Measurements from ENCODE around the gene TNF. TPM values are rescaled to one million over a fixed set of nuclear protein-coding genes. Genes with fewer than 3 reads are reported as not detected.

TNF gene
- total and polyA plus RNA-seq, 10 donors, result 5.5 to 18.3 (median 12.5) TPM

DNA sequence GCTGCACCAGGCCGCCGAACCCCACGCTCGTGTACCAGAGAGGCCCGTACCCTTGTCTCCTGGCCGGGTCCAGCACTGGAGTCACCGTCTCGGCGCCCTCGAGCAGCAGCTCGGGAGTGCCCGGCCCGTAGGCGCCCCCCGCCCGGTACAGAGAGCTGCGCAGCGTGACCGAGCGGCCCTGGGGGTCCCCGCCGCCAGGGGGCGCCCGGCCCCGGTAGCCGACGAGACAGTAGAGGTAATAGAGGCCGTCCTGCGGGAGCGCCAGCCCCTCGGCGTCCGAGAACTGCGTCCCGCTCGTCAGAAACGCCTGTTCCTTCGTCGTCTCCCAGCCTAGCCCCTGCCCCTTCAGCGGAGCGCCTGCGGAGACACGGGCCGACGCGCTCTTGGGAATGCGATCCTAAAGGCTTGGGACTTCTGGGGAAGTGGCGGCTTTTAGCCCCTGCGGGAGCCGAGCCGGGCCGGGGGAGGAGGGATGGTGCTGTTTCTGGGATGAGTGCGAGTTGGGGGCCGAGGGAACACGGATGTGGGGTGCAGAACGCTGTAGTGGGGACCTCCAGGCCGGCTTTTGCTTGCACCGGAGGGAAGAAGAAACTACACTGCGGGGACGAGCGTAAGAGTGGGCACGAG, 5.6 kb downstream of the TNF start:
- Histone ChIP-seq H3K27me3 (replicated peaks in 1 of 7) (no peaks in the 10 kb centered on the region), H3K36me3 (peaks cover 0 to 22% (median 1%) of the 10 kb centered on the region in 6 donors), H3K9me3 (no peaks in the 10 kb centered on the region), H3K4me1 (peaks cover 56 to 94% (median 91%) of the 10 kb centered on the region in 6 donors), H3K27ac (peak overlapping the region; percentile 66 to 98 (median 96)), H3K4me3 (peak overlapping the region; percentile 61 to 97 (median 82))
- 0 to 1% (median 0%) methylated on average over 30 to 62 of the region's 62 CpGs for WGBS, 5 donors
- intact Hi-C loops (cut with DNase I; ENCODE audit: low total_unique reads), result no loop called here
- peak; percentile 99 for DNase-seq
- TF ChIP-seq, protein P1, sequence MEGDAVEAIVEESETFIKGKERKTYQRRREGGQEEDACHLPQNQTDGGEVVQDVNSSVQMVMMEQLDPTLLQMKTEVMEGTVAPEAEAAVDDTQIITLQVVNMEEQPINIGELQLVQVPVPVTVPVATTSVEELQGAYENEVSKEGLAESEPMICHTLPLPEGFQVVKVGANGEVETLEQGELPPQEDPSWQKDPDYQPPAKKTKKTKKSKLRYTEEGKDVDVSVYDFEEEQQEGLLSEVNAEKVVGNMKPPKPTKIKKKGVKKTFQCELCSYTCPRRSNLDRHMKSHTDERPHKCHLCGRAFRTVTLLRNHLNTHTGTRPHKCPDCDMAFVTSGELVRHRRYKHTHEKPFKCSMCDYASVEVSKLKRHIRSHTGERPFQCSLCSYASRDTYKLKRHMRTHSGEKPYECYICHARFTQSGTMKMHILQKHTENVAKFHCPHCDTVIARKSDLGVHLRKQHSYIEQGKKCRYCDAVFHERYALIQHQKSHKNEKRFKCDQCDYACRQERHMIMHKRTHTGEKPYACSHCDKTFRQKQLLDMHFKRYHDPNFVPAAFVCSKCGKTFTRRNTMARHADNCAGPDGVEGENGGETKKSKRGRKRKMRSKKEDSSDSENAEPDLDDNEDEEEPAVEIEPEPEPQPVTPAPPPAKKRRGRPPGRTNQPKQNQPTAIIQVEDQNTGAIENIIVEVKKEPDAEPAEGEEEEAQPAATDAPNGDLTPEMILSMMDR (IDR thresholded peaks at IDR 0.05 in 8 of 11, conservative IDR thresholded peaks at IDR 0.05 in 3 of 11), result peak; percentile 92 to 100 (median 98)
- TF ChIP-seq POLR2AphosphoS5 (IDR thresholded peaks at IDR 0.05) (peak; percentile 85 to 94 (median 93)), POLR2A (IDR thresholded peaks at IDR 0.05) (peak; percentile 29 to 43 (median 38))

DNA sequence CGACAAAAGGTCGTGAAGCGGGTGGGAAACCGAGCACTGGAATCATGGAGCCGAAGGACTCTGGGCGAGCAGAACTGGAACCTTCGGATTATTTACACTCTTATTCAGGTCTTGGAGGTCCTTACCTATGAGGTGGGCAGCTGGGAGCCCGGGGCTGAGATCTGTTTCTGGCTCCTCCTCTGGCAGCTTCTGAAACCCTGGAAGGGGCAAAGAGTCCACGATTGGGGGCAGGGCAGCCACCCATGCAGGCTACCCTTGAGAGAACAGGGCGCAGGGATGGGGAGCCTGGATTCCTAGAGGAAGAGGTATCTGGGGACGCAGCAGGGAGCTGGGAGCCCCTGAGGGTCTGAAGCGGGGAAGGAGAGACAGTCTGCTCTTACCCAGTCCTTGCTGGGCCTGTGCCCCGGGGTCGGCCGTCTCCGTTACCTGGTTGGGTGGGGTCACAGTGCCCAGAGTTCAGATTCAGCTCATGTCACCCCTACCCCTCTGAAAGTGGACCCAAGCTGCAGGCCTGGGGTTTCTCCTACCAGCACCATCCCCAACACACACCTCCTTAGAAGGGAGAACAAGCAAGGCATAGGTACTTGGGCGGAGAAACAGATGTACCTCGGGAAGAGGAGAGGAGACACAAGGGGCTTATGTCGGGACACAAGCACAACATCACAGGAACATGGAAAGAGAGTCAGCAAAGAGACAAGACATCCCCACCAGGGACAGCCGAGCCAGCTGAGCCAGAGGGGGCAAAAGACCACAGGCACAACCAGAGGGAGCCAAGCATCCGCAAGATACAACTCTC, 6.3 kb downstream of the TNF start:
- Histone ChIP-seq H3K27ac (peak overlapping the region; percentile 66 to 98 (median 96)), H3K36me3 (peaks cover 0 to 21% (median 1%) of the 10 kb centered on the region in 6 donors), H3K9me3 (no peaks in the 10 kb centered on the region), H3K4me1 (peaks cover 62 to 94% (median 92%) of the 10 kb centered on the region in 6 donors), H3K4me3 (peak overlapping the region; percentile 61 to 97 (median 82)), H3K27me3 (replicated peaks in 1 of 7) (no peaks in the 10 kb centered on the region)
- WGBS, 5 donors, result 5 to 11% (median 7%) methylated on average over 18 to 21 of the region's 21 CpGs
- TF ChIP-seq, protein P1 (IDR thresholded peaks at IDR 0.05 in 8 of 11, conservative IDR thresholded peaks at IDR 0.05 in 3 of 11), result no peak
- TF ChIP-seq POLR2AphosphoS5 (IDR thresholded peaks at IDR 0.05) (no peak), POLR2A (IDR thresholded peaks at IDR 0.05) (no peak)
- peak; percentile 85 for DNase-seq
- intact Hi-C loops (cut with DNase I; ENCODE audit: low total_unique reads), result no loop called here

DNA sequence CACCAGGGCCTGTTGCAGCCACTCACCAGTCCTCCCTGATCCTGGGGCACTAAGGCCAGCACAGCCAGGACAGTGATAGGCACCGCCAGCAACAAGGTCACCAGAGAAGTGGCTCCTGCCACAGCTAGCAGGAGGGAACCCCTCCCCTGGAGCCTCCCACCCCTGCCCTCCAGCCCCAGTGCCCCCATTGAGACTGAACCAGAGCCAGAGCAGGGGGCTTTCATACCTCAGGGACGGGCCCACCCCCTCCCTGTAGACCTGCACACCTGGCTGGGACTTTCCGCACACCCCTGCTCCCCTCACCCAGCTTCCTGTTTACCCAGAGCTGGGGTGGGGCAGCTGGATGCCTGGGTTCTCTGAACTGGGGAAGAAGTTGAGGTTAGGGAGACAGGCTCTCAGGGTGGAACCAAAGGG, 6.9 kb downstream of the TNF start, which contains the start of gene LTB:
Gene LTB (minus strand): TSS at position 195 of the 414 bp plus-strand sequence. CDS start 7 bp downstream, at position 188.
- Histone ChIP-seq H3K27me3 (replicated peaks in 1 of 7) (no peaks in the 10 kb centered on the region), H3K27ac (peak within 1 kb of the TSS; percentile 66 to 98 (median 96)), H3K4me3 (peak within 1 kb of the TSS; percentile 61 to 97 (median 82)), H3K4me1 (peaks cover 62 to 94% (median 92%) of the 10 kb centered on the region in 6 donors), H3K9me3 (no peaks in the 10 kb centered on the region), H3K36me3 (peaks cover 0 to 15% (median 1%) of the 10 kb centered on the region in 6 donors)
- WGBS, 5 donors, result 8 to 40% (median 21%) methylated on average over 1 to 3 of the region's 3 CpGs
- TF ChIP-seq, protein P1 (IDR thresholded peaks at IDR 0.05 in 8 of 11, conservative IDR thresholded peaks at IDR 0.05 in 3 of 11), result no peak
- peak in 1 of 3 donors; percentile 60 for TF ChIP-seq POLR2A (IDR thresholded peaks at IDR 0.05)
- peak; percentile 78 to 87 (median 81) for TF ChIP-seq POLR2AphosphoS5 (IDR thresholded peaks at IDR 0.05)
- DNase-seq, result peak; percentile 94
- intact Hi-C loops (cut with DNase I; ENCODE audit: low total_unique reads), result no loop called here
